GOT3 (cell line): ENCODE results near the gene STAC3.

Experiments used
- DNase-seq: peaks from one replicate; lab custom pipeline; 2025; ENCODE audit warnings: mixed read lengths; lab: John Stamatoyannopoulos, UW

The STAC3 gene

GRCh38 chr12:57254506-57255280 is 3.7 kb upstream of the STAC3 start:
- no peak for DNase-seq

GRCh38 chr12:57250541-57250940 is 446 bp downstream of the STAC3 start:
- DNase-seq = no peak

- no peak for DNase-seq
These were observed 1.8 kb downstream of the STAC3 start for GRCh38 chr12:57248934-57249742.

- no peak for DNase-seq
These were observed 3.9 kb downstream of the STAC3 start for GRCh38 chr12:57247041-57247440.

GRCh38 chr12:57244312-57244696 is 6.7 kb downstream of the STAC3 start:
- DNase-seq = no peak

GRCh38 chr12:57243521-57244311 is 7.3 kb downstream of the STAC3 start:
- peak; percentile 99 for DNase-seq

GRCh38 chr12:57242691-57243454 is 8.1 kb downstream of the STAC3 start:
- DNase-seq = peak; percentile 85

- DNase-seq = no peak
These were observed 8.7 kb downstream of the STAC3 start for GRCh38 chr12:57242329-57242690.

- no peak for DNase-seq
These were observed 9.3 kb downstream of the STAC3 start for GRCh38 chr12:57241402-57242310.

GRCh38 chr12:57240926-57241401 is 10.0 kb downstream of the STAC3 start:
- DNase-seq = no peak

- DNase-seq = no peak
These were observed 10.7 kb downstream of the STAC3 start for GRCh38 chr12:57240066-57240921.

- DNase-seq = no peak
These were observed 11.4 kb downstream of the STAC3 start for GRCh38 chr12:57239587-57240065.

GRCh38 chr12:57238854-57239554 is 12.0 kb downstream of the STAC3 start:
- DNase-seq = peak; percentile 100

GRCh38 chr12:57237932-57238853 is 12.8 kb downstream of the STAC3 start:
- no peak for DNase-seq

GRCh38 chr12:57237596-57237931 is 13.4 kb downstream of the STAC3 start:
- no peak for DNase-seq

GRCh38 chr12:57236925-57237595 is 13.9 kb downstream of the STAC3 start:
- DNase-seq = no peak
